ENCODE measurements around the gene MACIR. TPM values are rescaled to one million over a fixed set of nuclear protein-coding genes. Genes with fewer than 3 reads are reported as not detected.

Gene MACIR
- polyA plus RNA-seq, 1 experiment, result 6.3 TPM

DNA sequence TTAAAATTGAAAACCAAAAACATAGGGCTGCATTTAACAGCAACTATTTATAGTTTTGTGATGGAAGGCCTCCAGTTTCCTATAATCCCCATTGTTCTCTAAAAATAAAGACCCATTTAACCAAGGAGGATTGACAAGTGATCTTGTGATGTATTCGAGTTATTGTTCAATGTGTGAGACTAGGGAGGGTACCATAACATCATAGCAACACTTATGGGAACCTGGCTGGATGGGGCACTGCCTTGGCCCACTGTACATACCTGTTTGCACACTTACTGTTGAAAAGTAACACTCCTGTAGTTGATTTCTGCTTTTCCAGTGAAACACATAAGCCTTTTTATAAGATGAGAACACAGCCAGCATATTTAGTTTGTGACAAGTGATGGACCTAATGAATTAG is 32.3 kb downstream of the MACIR start:
- DNase-seq (ENCODE audit: low read depth, low spot score), result no peak
- ChIA-PET CTCF (interaction anchor here (1.1 to 1.3 kb wide), 2 partner anchors 24 to 150 kb away, joined by 3 to 6 read pairs; no protein-coding TSS in a partner anchor), POLR2A (no interaction called here)
- Histone ChIP-seq H3K27ac (ENCODE audit: low read depth, low read length) (no peak overlapping the region), H3K27me3 (ENCODE audit: control insufficient read depth, insufficient read depth, low read length) (no peaks in the 10 kb centered on the region), H3K4me3 (ENCODE audit: low read depth, low read length) (no peak overlapping the region), H3K9me3 (ENCODE audit: control insufficient read depth, insufficient read depth, low read length) (no peaks in the 10 kb centered on the region)
- TF ChIP-seq, protein P1, sequence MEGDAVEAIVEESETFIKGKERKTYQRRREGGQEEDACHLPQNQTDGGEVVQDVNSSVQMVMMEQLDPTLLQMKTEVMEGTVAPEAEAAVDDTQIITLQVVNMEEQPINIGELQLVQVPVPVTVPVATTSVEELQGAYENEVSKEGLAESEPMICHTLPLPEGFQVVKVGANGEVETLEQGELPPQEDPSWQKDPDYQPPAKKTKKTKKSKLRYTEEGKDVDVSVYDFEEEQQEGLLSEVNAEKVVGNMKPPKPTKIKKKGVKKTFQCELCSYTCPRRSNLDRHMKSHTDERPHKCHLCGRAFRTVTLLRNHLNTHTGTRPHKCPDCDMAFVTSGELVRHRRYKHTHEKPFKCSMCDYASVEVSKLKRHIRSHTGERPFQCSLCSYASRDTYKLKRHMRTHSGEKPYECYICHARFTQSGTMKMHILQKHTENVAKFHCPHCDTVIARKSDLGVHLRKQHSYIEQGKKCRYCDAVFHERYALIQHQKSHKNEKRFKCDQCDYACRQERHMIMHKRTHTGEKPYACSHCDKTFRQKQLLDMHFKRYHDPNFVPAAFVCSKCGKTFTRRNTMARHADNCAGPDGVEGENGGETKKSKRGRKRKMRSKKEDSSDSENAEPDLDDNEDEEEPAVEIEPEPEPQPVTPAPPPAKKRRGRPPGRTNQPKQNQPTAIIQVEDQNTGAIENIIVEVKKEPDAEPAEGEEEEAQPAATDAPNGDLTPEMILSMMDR (IDR thresholded peaks at IDR 0.05; ENCODE audit: low read depth, low read length), result no peak

GRCh38 chr5:103291606-103292005 is 33.0 kb downstream of the MACIR start:
- Histone ChIP-seq H3K27me3 (ENCODE audit: control insufficient read depth, insufficient read depth, low read length) (no peaks in the 10 kb centered on the region), H3K27ac (ENCODE audit: low read depth, low read length) (no peak overlapping the region), H3K9me3 (ENCODE audit: control insufficient read depth, insufficient read depth, low read length) (no peaks in the 10 kb centered on the region), H3K4me3 (ENCODE audit: low read depth, low read length) (no peak overlapping the region)
- TF ChIP-seq, protein P1 (IDR thresholded peaks at IDR 0.05; ENCODE audit: low read depth, low read length), result no peak
- ChIA-PET CTCF (interaction anchor here (1.1 to 1.3 kb wide), 2 partner anchors 23 to 150 kb away, joined by 3 to 6 read pairs; no protein-coding TSS in a partner anchor), POLR2A (no interaction called here)
- no peak for DNase-seq (ENCODE audit: low read depth, low spot score)

GRCh38 chr5:103293099-103293498 is 34.5 kb downstream of the MACIR start:
- H3K9me3 ChIP-seq (ENCODE audit: control insufficient read depth, insufficient read depth, low read length), result no peaks in the 10 kb centered on the region
- CTCF ChIA-PET, result interaction anchor here (0.6 kb wide), 1 partner anchor 182 kb away, joined by 3 read pairs; no protein-coding TSS in a partner anchor
- DNase-seq (ENCODE audit: low read depth, low spot score), result no peak
- H3K4me3 ChIP-seq (ENCODE audit: low read depth, low read length), result no peak overlapping the region
- no peaks in the 10 kb centered on the region for H3K27me3 ChIP-seq (ENCODE audit: control insufficient read depth, insufficient read depth, low read length)
- POLR2A ChIA-PET, result no interaction called here
- TF ChIP-seq, protein P1 (IDR thresholded peaks at IDR 0.05; ENCODE audit: low read depth, low read length), result no peak
- H3K27ac ChIP-seq (ENCODE audit: low read depth, low read length), result no peak overlapping the region

DNA sequence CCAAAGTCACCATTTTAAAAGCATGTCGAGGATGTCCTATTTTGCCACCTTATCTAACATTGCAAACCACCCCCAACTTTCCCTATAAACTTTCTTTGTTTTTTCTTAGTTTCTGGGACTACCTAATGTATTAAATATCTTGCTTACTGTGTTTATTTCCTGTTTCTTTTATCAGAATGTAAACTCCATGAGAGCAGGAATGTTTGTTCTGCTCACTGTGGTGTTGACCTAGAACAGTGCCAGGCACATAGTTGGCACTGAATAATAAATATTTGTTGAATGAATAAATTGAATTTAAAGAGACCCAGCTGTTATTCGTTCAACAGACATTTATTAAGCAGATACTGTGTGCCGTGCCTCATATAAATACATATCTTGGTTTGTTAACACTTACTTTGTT is 35.2 kb downstream of the MACIR start:
- Histone ChIP-seq H3K27me3 (ENCODE audit: control insufficient read depth, insufficient read depth, low read length) (no peaks in the 10 kb centered on the region), H3K27ac (ENCODE audit: low read depth, low read length) (no peak overlapping the region), H3K9me3 (ENCODE audit: control insufficient read depth, insufficient read depth, low read length) (no peaks in the 10 kb centered on the region), H3K4me3 (ENCODE audit: low read depth, low read length) (no peak overlapping the region)
- no peak for DNase-seq (ENCODE audit: low read depth, low spot score)
- POLR2A ChIA-PET, result no interaction called here
- CTCF ChIA-PET, result no interaction called here
- TF ChIP-seq, protein P1 (IDR thresholded peaks at IDR 0.05; ENCODE audit: low read depth, low read length), result no peak

DNA sequence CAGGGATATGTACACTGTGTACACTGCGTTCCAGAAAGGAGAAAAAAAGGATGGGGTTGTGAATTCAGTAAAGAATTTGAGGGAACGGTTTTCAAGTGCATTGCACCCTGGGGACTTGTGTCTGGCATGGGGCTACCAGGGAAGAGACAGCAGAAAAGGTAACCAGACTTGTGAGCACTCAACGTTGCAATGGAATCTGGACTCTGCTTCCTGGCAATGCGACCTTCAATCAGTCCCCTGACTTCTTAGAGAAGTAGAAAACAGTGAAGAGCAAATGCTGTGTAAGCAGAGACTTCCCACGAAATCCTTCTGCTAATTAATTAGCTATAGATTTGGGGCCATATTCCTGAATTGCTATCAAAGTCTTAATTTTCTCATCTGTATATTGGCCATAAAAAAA is 36.3 kb downstream of the MACIR start:
- TF ChIP-seq, protein P1 (IDR thresholded peaks at IDR 0.05; ENCODE audit: low read depth, low read length), result no peak
- no peaks in the 10 kb centered on the region for H3K27me3 ChIP-seq (ENCODE audit: control insufficient read depth, insufficient read depth, low read length)
- H3K4me3 ChIP-seq (ENCODE audit: low read depth, low read length), result no peak overlapping the region
- H3K9me3 ChIP-seq (ENCODE audit: control insufficient read depth, insufficient read depth, low read length), result no peaks in the 10 kb centered on the region
- ChIA-PET POLR2A (no interaction called here), CTCF (no interaction called here)
- no peak overlapping the region for H3K27ac ChIP-seq (ENCODE audit: low read depth, low read length)
- DNase-seq (ENCODE audit: low read depth, low spot score), result no peak
